Jurkat, Clone E6-1 (cell line): Measurements from ENCODE around the gene ZNF524.
A peak's percentile ranks its signal among the peaks of the same experiment; 100 is the strongest.

Source experiments
- DNase-seq: peaks from one replicate; pipeline ENCODE4 v3.0.0-alpha.2; 2011; ENCODE audit warnings: low read depth, low spot score
- H3K4me3 ChIP-seq: 2 replicates; pipeline ENCODE4 v1.5.1; 2011; ENCODE audit warnings: mild to moderate bottlenecking, low read length, control low read depth, moderate library complexity

Gene ZNF524

DNA sequence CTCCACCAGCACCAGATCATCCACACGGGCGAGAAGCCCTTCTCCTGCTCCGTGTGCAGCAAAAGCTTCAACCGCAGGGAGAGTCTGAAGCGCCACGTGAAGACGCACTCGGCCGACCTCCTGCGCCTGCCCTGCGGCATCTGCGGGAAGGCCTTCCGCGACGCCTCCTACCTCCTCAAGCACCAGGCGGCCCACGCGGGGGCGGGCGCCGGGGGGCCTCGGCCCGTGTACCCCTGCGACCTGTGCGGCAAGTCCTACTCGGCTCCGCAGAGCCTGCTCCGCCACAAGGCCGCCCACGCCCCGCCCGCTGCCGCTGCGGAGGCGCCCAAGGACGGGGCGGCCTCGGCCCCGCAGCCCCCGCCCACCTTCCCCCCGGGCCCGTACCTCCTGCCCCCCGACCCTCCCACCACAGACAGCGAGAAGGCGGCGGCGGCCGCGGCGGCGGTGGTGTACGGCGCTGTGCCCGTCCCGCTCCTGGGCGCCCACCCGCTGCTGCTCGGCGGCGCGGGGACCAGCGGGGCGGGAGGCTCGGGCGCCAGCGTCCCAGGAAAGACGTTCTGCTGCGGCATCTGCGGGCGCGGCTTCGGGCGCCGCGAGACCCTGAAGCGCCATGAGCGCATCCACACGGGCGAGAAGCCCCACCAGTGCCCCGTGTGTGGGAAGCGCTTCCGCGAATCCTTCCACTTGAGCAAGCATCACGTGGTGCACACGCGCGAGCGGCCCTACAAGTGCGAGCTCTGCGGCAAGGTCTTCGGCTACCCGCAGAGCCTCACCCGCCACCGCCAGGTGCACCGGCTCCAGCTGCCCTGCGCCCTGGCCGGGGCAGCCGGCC is 14.8 kb downstream of the ZNF524 start:
- DNase-seq = no peak

DNA sequence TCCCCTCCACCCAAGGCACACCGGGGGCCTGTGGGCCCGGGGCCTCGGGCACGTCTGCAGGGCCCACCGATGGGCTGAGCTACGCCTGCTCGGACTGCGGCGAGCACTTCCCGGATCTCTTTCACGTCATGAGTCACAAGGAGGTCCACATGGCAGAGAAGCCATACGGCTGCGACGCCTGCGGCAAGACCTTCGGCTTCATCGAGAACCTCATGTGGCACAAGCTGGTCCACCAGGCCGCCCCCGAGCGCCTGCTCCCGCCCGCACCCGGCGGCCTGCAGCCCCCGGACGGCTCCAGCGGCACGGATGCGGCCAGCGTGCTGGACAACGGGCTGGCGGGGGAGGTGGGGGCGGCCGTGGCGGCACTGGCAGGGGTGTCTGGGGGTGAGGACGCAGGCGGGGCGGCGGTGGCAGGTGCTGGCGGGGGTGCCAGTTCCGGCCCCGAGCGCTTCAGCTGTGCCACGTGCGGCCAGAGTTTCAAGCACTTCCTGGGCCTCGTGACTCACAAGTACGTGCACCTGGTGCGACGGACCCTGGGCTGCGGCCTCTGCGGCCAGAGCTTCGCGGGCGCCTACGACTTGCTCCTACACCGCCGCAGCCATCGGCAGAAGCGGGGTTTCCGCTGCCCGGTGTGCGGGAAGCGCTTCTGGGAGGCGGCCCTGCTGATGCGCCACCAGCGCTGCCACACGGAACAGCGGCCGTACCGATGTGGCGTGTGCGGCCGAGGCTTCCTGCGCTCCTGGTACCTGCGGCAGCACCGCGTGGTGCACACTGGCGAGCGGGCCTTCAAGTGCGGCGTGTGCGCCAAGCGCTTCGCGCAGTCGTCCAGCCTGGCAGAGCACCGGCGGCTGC is 15.7 kb downstream of the ZNF524 start:
- DNase-seq = no peak
- H3K4me3 ChIP-seq = no peak overlapping the region

More for the DNA sequence above, 14.8 kb downstream of the ZNF524 start:
- H3K4me3 ChIP-seq = no peak overlapping the region

DNA sequence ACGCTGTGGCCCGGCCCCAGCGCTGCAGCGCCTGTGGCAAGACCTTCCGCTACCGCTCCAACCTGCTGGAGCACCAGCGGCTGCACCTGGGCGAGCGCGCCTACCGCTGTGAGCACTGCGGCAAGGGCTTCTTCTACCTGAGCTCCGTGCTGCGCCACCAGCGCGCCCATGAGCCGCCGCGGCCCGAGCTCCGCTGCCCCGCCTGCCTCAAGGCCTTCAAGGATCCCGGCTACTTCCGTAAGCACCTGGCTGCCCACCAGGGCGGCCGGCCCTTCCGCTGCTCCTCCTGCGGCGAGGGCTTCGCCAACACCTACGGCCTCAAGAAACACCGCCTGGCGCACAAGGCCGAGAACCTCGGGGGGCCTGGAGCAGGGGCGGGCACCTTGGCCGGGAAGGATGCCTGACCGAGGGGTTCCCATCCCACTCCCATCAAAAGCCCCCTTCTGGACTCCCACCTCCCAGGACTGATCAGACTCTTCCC is 16.3 kb downstream of the ZNF524 start:
- no peak for DNase-seq
- H3K4me3 ChIP-seq = no peak overlapping the region

GRCh38 chr19:55617426-55617825 is 17.3 kb downstream of the ZNF524 start:
- no peak for DNase-seq
- no peak overlapping the region for H3K4me3 ChIP-seq

DNA sequence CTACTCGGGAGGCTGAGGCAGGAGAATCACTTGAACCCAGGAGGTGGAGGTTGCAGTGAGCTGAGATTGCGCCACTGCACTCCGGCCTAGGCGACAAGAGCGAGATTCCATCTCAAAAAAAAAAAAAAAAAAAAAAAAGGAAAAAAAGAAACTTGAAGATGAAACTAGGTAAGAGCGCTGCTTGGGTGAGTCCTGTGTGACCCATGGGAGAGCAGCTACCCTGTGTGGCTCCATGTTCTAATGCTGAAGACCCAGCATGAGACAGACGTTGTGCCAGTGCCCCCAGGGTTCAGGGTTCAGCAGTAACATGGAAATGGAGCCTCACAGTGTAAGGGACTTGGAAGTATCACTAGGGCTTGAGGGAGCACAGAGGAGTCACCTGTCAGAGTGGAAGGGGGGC is 18.3 kb downstream of the ZNF524 start:
- DNase-seq = no peak
- no peak overlapping the region for H3K4me3 ChIP-seq

- no peak for DNase-seq
- H3K4me3 ChIP-seq = no peak overlapping the region
Observed at GRCh38 chr19:55619286-55619685, 19.2 kb downstream of the ZNF524 start.

GRCh38 chr19:55620410-55621204 is 20.5 kb downstream of the ZNF524 start:
- peak; percentile 85 for DNase-seq
- H3K4me3 ChIP-seq = no peak overlapping the region

- H3K4me3 ChIP-seq = no peak overlapping the region
- no peak for DNase-seq
Observed at GRCh38 chr19:55621205-55621672, 21.2 kb downstream of the ZNF524 start.

GRCh38 chr19:55621673-55622231 is 21.7 kb downstream of the ZNF524 start:
- no peak overlapping the region for H3K4me3 ChIP-seq
- DNase-seq = no peak

DNA sequence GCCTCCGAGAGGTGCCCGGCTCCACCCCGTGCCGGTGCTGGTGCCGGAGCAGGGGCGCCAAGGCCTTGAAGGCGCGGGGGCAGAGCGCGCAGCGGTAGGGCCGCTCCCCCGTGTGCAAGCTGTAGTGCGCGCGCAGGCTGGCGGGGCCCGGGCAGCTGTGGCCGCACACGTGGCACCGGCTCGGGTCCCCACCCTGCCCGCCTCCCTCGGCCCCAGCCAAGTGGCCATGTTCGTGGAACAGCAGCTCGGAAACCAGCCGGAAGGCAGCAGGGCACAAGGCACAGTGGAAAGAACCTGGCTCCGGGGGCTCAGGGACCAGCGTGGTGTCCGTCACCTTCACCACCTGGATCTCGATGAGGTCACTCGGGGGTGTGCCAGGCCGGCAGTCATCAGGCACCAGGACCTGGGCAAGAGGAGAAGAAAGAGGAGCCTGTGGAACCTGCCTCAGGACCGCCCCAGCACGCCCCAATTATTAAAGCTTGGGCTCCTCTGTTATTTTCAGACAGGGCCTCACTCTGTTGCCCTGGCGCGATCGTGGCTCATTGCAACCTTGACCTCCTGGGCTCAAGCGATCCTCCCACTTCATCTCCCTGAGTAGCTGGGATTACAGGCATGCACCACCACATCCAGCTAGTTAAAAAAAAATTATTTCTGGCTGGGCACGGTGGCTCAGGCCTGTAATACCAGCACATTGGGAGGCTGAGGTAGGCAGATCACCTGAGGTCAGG is 22.3 kb downstream of the ZNF524 start:
- no peak overlapping the region for H3K4me3 ChIP-seq
- DNase-seq = no peak

- no peak overlapping the region for H3K4me3 ChIP-seq
- DNase-seq = no peak
Observed at GRCh38 chr19:55623130-55623529, 23.0 kb downstream of the ZNF524 start.

- DNase-seq = no peak
- H3K4me3 ChIP-seq = peak overlapping the region; percentile 30
Observed at GRCh38 chr19:55623561-55623960, 23.5 kb downstream of the ZNF524 start.

DNA sequence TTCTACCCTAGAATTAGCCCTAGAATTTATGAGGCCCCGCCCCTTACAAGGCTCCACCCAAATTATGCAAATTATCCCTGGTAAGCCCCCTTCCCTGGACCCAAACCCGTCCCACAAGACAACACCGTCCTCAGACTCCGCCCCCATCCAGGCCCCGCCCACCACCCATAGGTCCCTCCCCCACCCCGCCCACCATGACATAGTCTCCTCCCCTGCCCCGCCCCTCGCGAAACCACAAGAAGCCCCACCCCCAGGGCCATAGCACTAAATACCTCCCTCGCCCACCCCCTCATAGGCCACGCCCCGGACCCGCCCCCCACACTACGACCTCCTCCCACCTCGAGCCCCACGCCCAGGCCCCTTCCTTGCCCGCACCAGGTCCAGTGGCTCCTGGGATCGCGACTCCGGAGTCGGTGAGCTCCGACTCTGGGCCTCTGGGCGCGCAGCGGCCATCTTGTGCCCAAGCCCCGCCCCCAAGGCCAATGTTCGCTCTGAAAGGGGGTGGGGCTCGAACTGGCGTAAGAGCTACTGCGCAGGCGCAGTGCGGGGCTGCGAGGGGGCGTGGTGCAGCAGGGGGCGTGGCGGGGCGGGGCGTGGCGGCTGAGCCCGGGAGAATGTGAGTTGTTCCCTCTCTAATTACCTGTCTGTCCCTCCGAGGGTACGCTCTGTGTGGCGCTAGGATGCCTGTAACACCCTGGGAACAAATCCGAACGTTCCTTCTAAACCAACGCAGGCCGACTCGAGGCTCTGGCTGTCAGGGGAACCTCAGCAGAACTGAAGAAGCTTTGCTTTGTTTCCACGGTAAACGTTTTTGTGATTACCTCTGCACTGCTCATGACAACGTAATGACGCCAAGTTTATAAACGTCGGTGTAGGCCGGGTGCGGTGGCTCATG is 24.3 kb downstream of the ZNF524 start, which contains the start of gene ZNF784:
Gene ZNF784, minus strand, starts transcription at position 458 of the 895 bp plus-strand sequence. Its CDS starts 5 bp downstream, at position 453.
- peak within 1 kb of the TSS; percentile 71 for H3K4me3 ChIP-seq
- DNase-seq = peak; percentile 86

GRCh38 chr19:55625004-55625326 is 24.9 kb downstream of the ZNF524 start:
- DNase-seq = no peak

GRCh38 chr19:55626350-55626749 is 26.3 kb downstream of the ZNF524 start:
- DNase-seq = peak; percentile 97
- peak overlapping the region; percentile 22 for H3K4me3 ChIP-seq

More at GRCh38 chr19:55625004-55625326, 24.9 kb downstream of the ZNF524 start:
- H3K4me3 ChIP-seq = peak overlapping the region; percentile 71

GRCh38 chr19:55632463-55632834 is 32.4 kb downstream of the ZNF524 start:
- no peak overlapping the region for H3K4me3 ChIP-seq
- DNase-seq = peak; percentile 98

- H3K4me3 ChIP-seq = no peak overlapping the region; the same call in 1 of the 2 replicates
- DNase-seq = no peak
Observed at GRCh38 chr19:55633861-55634260, 33.8 kb downstream of the ZNF524 start.
